Cortex of kidney (tissue), 1 donor: ENCODE measurements around the gene PRRT4.

Source experiments
- DNase-seq: peaks from one replicate; lab custom pipeline; 2025; lab: John Stamatoyannopoulos, UW

PRRT4 gene

DNA sequence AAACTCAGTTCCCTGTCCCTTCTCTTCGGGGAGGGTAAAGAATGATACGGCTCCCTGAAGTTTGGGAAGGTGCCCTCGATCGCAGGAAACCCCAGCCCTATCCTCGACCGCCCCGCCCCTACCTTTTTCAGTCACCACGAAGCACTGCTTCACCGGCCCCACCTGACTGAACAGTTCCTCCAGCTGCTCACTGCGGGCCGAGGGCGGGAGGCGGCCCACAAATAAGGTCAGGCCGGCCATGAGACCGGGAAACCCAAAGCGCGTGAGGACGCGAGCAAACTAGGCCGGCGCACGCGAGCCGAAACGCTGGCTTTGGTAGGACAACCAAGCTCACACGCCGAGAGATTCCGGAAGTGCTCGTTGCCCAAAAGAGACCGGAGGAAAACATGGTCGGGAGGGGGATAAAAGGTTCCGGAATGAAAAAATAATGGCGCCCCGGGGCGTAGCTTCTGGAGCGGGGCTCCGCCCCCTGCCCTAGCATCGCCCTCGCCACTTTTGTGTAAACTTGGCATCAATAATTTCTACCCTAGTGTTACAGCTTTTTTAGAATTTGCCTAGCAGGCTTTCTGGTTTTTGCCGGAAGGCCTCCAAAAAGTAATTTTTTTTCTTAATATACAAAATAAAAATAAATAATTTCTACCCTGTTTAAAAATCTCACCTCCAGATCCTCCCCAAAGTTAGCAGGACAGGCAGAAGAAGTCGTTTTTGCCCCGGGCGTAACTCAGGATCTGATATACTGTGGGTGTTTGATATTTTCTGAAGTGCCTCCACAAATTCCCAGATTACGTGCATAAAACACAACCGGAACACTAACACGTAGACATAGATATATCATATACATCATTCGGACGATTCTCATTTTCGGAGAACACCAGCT, 17.7 kb downstream of the PRRT4 start, which contains the start of gene RBM28:
RBM28 (minus strand) TSS at position 355 of the 877 bp plus-strand sequence; CDS start at position 240, 115 bp downstream.
- DNase-seq, result no peak

DNA sequence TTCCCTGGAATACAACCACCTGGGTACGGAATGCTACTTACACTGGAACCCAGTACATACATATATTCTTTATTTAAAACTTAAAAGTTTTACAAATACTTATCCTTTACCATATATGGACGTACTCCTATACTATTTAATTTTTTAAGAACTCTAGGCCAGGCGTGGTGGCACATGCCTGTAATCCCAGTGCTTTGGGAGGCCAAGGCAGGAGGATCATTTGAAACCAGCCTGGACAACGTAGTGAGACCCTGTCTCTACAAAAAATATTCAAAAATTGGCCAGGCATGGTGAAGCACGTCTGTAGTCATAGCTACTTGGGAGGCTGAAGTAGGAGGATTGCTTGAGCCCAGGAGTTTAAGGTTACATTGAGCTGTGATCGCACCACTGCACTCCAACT, 19.8 kb downstream of the PRRT4 start:
- DNase-seq, result no peak

DNA sequence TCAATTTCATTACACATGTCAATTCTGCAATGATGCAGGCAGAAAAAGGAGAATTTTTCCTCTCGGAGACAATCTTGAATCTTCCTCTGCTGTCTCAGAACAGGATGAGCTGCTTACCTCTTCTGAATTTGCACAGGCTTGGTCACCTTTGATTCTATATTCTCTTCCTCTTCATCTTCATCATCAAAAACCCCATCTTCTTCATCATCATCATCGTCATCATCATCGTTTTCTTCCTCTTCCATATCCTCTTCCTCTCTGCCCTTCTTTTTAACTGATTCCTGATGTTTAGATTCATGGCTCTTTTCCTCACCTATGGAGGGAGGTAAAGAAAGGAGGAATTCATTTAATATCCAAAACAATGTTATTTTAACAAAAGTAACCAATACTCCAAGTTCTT, 25.8 kb downstream of the PRRT4 start:
- no peak for DNase-seq

DNA sequence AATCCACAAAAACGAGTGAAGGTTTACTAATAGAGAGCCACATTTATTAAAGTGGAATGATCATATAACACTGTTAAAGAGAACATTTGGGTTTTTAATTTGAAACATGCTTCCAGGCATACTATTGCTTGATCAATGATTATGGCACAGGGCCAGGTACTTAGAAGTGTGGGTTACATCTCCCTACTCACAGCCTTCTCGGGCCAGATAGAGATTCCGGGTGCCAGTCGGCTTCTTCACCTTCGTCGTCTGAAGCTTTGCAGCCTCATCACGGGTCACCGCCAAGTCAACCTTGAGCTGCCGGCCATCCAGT, 37.2 kb downstream of the PRRT4 start:
- DNase-seq, result no peak

DNA sequence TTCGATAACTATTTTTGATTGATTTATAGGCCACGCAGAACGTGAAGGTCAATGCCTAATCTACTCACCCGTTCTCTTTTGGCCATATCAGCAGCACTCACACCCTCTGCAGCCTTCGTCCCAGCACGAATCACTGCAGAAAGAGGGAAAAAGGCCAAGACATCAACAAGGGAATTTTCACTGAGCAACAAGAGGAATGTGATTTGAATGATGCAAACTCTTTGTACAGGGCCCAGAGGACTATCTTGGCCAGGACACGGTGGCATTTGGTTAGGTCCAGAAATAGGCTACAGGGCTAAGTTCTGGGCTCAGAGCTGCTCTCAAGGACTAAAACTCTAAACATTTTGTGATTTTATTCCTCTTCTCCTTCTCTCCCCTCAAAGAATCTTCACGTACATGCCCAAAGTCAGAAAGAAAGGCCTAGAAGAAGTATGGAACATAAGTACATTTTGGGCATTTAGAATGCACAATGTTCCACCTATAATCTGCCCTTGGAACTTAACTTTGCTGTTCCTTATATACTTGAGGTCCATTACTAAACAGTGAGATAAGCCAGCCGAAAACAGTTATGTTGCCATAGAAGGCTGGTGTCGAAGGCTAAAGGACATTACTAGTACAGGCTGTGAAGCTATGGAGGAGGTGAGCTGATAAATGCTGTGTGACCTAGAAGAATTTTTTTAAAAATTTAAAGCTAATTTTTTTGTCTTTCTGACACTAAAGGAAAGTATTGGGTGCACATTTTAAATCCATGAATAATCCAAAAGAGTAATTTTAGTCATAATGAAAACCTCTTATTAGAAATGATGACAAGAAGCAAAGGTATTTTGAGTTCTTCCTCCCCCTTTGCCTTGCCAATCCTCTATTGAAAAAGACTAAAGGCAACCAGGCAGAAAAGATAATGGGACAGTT, 37.8 kb downstream of the PRRT4 start:
- no peak for DNase-seq

DNA sequence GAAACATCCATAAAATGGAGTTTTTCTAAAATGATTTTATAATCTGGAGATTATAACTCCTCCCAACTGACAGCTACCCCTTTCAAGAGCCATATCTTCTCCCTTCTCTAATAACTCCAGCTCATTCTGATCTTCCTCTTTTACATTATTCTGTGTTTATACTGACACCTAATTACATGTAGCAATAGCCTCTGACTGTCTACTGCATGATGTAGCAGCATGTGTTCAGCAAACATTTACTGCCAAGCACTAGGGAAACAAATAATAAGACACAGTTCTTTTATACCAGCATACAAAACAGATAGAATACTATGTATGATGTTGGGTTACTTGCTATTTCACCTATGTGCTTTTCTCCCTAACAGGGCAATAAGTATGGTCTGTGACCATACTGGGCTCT, 38.5 kb downstream of the PRRT4 start:
- no peak for DNase-seq

DNA sequence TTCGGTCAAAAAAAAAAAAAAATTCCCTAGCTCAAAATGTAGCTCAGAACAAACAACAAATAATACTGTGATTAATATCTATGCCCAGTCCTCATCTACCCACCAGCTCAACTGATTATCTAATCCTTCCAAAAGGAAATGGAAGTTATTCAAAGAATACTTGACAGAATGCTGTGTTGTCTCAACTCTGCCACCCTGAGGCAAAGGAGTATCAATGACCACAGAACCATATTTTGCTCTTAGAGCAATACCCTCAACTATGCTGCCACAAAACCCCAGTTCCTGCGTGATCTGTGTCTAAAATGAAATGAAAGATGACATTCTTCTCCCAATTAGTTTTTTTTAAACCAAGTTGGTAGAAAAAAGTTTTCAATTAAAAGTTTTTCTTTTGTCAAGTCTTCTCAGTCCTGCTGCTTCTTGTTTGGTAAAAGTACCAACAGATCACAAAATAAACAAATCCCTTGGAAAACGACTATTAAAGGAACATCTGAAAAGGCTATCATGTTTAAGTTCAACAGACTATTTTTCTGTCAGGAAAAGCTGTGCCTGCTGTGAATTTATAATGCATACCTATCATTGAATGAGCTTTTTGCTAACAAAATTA, 39.3 kb downstream of the PRRT4 start:
- no peak for DNase-seq

DNA sequence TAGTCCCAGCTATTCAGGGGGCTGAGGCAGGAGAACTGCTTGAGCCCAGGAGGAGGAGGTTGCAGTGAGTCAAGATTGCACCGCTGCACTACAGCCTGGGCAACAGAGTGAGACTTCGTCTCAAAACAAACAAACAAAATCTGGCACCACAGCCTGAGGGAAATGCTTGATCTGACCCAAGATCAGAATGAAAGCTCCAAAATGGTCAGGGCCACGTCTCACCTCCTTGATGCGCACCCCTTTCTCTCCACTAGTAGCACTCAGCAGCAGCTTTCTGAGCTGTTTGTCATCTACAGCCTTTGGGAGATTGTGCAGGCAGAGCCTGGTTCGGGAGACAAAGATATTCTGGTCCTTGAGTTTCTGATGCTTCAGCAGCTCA, 40.5 kb downstream of the PRRT4 start:
- no peak for DNase-seq

DNA sequence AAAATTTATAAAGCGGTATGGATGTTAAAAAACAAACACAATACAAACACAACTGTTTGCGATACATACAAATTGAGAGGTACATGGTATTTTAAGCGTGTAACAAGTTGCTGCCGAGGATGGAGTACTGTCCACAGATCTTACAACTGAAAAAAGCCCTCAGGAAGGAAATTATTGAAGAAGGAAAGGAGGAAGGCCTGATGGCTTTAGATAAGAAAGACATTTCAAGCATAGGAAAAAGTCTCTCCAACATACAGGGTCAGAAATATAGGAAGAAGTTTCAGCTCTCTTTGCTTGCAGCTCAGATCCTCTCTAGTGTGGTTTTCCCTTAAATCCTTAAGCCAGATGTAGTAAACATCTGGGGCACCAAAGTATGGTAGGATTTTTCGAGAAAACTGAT, 42.8 kb downstream of the PRRT4 start:
- no peak for DNase-seq

DNA sequence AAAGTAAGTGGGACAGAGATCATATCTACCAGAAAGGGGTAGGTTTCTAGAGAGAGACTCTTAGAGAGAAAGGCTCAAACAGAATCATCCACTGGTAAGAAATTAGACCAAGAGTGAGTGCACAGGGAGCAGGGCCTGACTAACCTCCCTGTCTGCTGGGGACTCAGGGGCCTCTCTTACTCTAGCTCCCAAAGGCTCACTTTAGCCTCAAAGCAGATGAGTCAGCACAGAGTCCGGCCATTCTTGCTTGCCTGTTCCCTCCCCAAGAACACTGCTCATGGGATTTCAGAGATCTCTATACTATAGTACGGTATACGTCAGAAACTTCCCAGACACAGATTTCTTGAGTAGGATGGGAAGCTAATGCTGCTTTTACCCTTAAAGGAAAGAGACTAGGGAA, 50.5 kb downstream of the PRRT4 start:
- DNase-seq, result no peak

DNA sequence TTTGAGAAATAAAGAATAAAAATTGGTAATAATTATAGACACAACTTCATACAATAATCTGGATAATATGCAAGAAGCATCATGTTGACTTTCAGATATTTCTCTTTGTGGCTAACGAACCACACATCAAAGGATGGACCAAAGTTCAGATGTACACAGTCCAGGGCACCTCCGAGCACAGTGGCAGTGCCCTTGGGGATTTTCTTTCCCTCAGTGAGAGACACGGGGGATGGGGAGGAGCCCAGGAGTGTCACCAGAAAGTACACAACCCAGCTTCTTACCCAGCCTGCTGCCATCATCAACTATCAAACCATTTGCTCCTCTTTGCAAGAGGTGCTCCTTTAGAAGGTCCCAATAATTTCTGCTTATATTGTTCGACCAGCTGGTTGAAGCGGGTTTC, 51.0 kb downstream of the PRRT4 start:
- no peak for DNase-seq

DNA sequence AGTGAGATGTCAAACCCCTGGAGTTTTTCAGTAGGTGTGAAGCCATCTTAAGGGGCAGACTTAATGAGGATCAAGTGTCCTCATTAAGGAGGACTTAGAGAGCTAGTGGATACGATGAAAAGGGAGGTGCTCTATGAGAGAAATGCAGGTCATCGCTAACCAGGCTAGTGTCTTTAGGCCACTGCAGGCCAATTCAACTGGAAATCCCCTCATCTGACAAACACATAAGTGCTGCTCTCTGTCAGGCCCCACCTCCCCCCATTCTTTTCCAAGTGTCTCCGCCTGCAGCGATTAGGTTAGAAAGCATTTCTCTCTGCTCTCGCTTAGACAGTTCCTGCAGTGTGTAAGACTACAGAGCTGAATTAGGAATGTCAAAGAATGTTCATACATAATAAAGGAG, 51.5 kb downstream of the PRRT4 start:
- DNase-seq, result no peak

DNA sequence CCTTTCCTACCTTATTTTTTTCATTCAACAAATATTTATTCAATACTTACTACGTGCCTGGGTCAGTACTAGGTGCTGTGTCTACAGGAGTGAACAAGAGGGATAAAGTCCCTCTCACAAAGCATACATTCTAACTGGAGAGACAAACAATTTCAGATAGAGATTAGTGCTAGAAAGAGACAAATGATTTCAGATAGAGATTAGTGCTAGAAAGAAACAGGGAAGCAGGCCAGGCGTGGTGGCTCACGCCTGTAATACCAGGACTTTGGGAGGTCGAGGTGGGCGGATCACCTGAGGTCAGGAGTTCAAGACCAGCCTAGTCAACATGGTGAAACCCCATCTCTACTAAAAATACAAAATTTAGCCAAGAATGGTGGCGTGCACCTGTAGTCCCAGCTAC, 52.4 kb downstream of the PRRT4 start:
- no peak for DNase-seq

DNA sequence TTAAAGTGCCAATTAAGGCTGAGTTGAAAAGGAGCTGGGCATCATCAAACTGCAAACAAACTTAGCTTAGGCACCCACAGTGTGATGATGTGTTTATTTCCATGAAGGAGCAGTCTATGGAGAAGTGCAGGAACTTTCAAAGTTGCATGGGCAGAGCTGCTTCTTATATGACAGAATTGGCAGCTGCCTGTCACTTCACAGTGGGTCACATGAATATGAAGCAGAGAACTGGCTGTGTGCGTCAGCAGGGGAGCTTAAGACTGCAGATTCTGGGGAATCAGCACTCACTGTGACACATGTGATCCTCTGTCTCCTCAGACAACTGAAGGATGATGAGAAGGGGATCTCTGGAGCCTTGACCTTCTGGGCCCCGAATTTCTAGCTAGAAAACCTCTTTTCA, 54.4 kb downstream of the PRRT4 start:
- no peak for DNase-seq

DNA sequence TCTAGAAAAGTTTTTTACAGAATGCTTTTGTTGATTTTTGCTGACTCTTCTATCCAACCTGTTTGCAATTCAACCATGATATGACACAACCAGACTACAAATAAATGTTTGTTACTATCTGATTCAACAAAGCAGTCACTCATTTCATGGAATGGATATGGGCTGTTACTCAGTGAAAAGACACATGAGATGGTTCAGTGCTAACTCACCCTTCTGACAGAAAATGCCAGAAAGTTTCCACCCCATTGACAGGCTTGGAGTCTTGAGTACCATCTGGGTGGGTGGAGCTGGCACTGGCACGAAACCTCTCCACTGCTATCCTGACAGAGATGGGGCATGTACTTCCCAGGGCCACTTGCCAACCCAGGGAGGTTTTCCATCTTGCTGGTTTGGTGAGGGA, 57.3 kb downstream of the PRRT4 start:
- no peak for DNase-seq

DNA sequence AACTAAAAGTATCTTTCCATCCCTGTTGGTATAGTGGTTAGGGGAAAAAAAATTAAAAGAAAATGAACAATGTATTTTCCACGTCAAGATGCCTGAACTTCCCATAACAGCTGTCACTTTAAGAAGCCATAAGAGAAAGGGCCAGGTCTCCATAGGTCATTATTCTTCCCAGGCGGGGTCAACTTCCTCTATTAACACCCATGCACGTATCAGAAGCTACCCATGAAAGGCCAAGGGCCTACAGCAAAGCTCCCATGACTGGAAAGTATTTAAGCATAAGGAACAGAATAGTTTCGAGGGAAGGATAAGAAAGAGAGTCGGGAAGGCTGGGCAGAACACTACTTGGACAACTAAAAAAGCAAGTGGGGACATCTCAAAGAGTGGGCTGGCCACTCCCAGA, 57.8 kb downstream of the PRRT4 start:
- DNase-seq, result no peak

DNA sequence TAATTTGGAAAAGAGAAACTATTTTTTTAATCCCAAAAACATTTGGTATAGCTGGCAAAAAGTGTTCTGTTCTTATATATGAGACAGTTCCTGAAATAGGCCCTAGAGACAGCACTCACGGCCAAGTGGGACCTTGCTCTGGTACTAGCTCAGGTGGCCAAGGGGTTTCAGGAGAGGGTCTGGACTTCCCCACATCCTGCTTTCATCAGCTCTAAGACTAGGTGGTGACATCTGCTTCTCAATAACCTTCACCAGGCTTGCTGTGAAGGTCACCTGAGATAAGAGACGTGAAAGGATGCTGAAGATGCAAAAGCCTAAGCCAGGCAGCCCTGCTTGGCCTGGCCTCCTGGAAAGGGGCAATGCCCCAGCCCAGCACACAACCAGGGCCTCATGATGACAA, 58.4 kb downstream of the PRRT4 start:
- DNase-seq, result no peak

DNA sequence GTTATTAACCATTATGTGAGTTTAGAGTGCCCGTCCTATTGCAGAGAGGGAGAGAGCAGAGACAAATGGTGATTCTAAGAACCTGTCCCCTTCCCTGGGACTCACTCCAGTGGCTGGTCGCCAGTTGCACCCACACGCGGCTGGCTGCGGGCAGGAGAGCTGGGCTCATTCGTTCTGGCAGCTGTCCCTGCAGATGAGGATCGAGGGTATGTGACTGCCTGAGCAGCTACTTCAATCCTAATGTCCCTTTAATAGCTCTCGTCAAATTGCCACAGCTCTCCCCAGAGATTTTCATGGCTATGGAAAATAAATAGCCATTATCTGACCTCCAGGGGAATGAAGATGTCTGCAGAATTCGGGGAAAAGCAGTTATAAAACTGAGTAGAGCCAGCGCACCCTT, 59.4 kb downstream of the PRRT4 start:
- no peak for DNase-seq
